HEK293T (cell line): ENCODE measurements around the gene CCNL2.

Experiments
- CTCF ChIA-PET: fragments of 350-600 bp; formaldehyde crosslinking; extraction: SDS; loops from one replicate; lab custom pipeline; 2021; ENCODE audit warnings: antibody characterized with exemption, inconsistent platforms; lab: Yijun Ruan, JAX
- POLR2A ChIA-PET: fragments of 350-600 bp; formaldehyde crosslinking; extraction: SDS; loops from one replicate; lab custom pipeline; 2020; ENCODE audit warnings: antibody characterized with exemption, inconsistent platforms; lab: Yijun Ruan, JAX
- DNase-seq: peaks from one replicate; pipeline ENCODE4 v3.0.0; 2012; ENCODE audit warnings: mixed read lengths; ENCODE audit errors: extremely low spot score
- ARNT ChIP-seq: fragments of 450-650 bp; IDR thresholded peaks from 2 replicates; pipeline ENCODE4 v1.6.1; 2017; ENCODE audit warnings: mild to moderate bottlenecking
- BHLHE40 ChIP-seq: fragments of 450-650 bp; IDR thresholded peaks from 2 replicates; pipeline ENCODE4 v1.6.1; 2016; ENCODE audit warnings: mild to moderate bottlenecking, moderate library complexity, borderline replicate concordance
- CTBP1 ChIP-seq: fragments of 450-650 bp; IDR thresholded peaks from 2 replicates; pipeline ENCODE4 v1.6.1; 2016; ENCODE audit warnings: borderline replicate concordance
- ELF4 ChIP-seq: fragments of 450-650 bp; IDR thresholded peaks from 2 replicates; pipeline ENCODE4 v1.6.1; 2017; ENCODE audit warnings: antibody characterized with exemption
- FOXA1 ChIP-seq: fragments of 450-650 bp; IDR thresholded peaks from 2 replicates; pipeline ENCODE4 v1.6.1; 2016; ENCODE audit warnings: mild to moderate bottlenecking
- FOXK2 ChIP-seq: fragments of 450-650 bp; IDR thresholded peaks from 2 replicates; pipeline ENCODE4 v1.6.1; 2016; ENCODE audit warnings: mild to moderate bottlenecking
- FOXM1 ChIP-seq: fragments of 450-650 bp; IDR thresholded peaks from 2 replicates; pipeline ENCODE4 v1.6.1; 2017; ENCODE audit warnings: mild to moderate bottlenecking, borderline replicate concordance
- HDGF ChIP-seq: fragments of 450-650 bp; IDR thresholded peaks from 2 replicates; pipeline ENCODE4 v1.6.1; 2017; ENCODE audit warnings: antibody characterized with exemption, borderline replicate concordance
- L3MBTL2 ChIP-seq: fragments of 450-650 bp; conservative IDR thresholded peaks from 2 replicates; pipeline ENCODE4 v1.6.1; 2016; ENCODE audit warnings: mild to moderate bottlenecking
- LEF1 ChIP-seq: fragments of 450-650 bp; IDR thresholded peaks from 2 replicates; pipeline ENCODE4 v1.6.1; 2017; ENCODE audit warnings: mild to moderate bottlenecking, borderline replicate concordance
- NFRKB ChIP-seq: fragments of 450-650 bp; IDR thresholded peaks from 2 replicates; pipeline ENCODE4 v1.6.1; 2016; ENCODE audit warnings: mild to moderate bottlenecking, moderate library complexity
- PKNOX1 ChIP-seq: fragments of 450-650 bp; IDR thresholded peaks from 2 replicates; pipeline ENCODE4 v1.6.1; 2016
- SP1 ChIP-seq: fragments of 450-650 bp; IDR thresholded peaks from 2 replicates; pipeline ENCODE4 v1.6.1; 2017
- SUZ12 ChIP-seq: fragments of 450-650 bp; IDR thresholded peaks from 2 replicates; pipeline ENCODE4 v1.6.1; 2016; ENCODE audit warnings: mild to moderate bottlenecking
- TARDBP ChIP-seq: fragments of 450-650 bp; IDR thresholded peaks from 2 replicates; pipeline ENCODE4 v1.6.1; 2016
- ZNF384 ChIP-seq: fragments of 450-650 bp; IDR thresholded peaks from 2 replicates; pipeline ENCODE4 v1.6.1; 2016

The CCNL2 gene

DNA sequence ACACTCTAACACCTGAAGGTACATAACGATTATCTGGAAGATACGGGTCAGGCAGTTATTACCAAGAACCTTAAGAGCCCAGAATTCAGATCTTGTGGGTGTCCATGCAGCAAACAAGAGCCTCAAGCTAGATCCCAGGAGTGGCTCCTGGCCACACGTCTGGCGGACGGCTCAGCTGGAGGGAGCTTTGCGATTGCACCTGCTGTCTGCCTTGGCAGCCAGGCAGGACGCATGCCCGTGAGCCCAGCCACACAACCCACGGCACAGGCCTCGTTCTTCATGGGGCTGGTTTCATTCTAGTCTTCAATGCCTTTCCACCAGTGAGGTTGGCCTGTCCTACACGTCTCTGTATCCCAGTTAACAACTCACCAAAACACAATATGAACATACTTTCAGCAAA lies 5.7 kb downstream of the CCNL2 start:
- DNase-seq, result no peak
- CTCF ChIA-PET, result no interaction called here
- POLR2A ChIA-PET, result no interaction called here
- TF ChIP-seq SP1 (no peak), BHLHE40 (no peak), SUZ12 (no peak), FOXM1 (no peak), FOXK2 (no peak), TARDBP (no peak), PKNOX1 (no peak), HDGF (no peak), L3MBTL2 (no peak), ELF4 (no peak), NFRKB (no peak), ARNT (no peak), LEF1 (no peak), ZNF384 (no peak), FOXA1 (no peak), CTBP1 (no peak)

GRCh38 chr1:1393014-1393413 lies 6.1 kb downstream of the CCNL2 start:
- ChIA-PET CTCF (interaction anchor here (2.5 kb wide), 1 partner anchor 9 kb away, joined by 9 read pairs; no protein-coding TSS in a partner anchor), POLR2A (no interaction called here)
- TF ChIP-seq SUZ12, result no peak
- TF ChIP-seq FOXK2, result no peak
- no peak for TF ChIP-seq FOXA1
- no peak for TF ChIP-seq ELF4
- no peak for TF ChIP-seq L3MBTL2
- TF ChIP-seq HDGF, result no peak
- no peak for TF ChIP-seq FOXM1
- no peak for TF ChIP-seq SP1
- TF ChIP-seq NFRKB, result no peak
- no peak for TF ChIP-seq LEF1
- TF ChIP-seq CTBP1, result no peak
- TF ChIP-seq TARDBP, result no peak
- no peak for TF ChIP-seq PKNOX1
- TF ChIP-seq ZNF384, result no peak
- TF ChIP-seq ARNT, result no peak
- no peak for DNase-seq

GRCh38 chr1:1391225-1391624 lies 7.9 kb downstream of the CCNL2 start:
- DNase-seq, result no peak
- no peak for TF ChIP-seq CTBP1
- no peak for TF ChIP-seq FOXM1
- TF ChIP-seq HDGF, result no peak
- no peak for TF ChIP-seq TARDBP
- TF ChIP-seq FOXK2, result no peak
- TF ChIP-seq PKNOX1, result no peak
- TF ChIP-seq NFRKB, result no peak
- no peak for TF ChIP-seq ELF4
- TF ChIP-seq ARNT, result no peak
- TF ChIP-seq L3MBTL2, result no peak
- TF ChIP-seq BHLHE40, result no peak
- no peak for TF ChIP-seq SUZ12
- TF ChIP-seq LEF1, result no peak
- TF ChIP-seq ZNF384, result no peak
- TF ChIP-seq SP1, result no peak
- CTCF ChIA-PET, result interaction anchor here (2.5 kb wide), 1 partner anchor 11 kb away, joined by 9 read pairs; no protein-coding TSS in a partner anchor
- POLR2A ChIA-PET, result interaction anchor here (1.8 kb wide), 1 partner anchor 8 kb away, joined by 7 read pairs; the partner anchor contains the start of gene CCNL2

GRCh38 chr1:1390675-1391074 lies 8.5 kb downstream of the CCNL2 start:
- CTCF ChIA-PET, result interaction anchor here (2.5 kb wide), 1 partner anchor 12 kb away, joined by 9 read pairs; no protein-coding TSS in a partner anchor
- no peak for DNase-seq
- POLR2A ChIA-PET, result interaction anchor here (1.8 kb wide), 1 partner anchor 8 kb away, joined by 7 read pairs; the partner anchor contains the start of gene CCNL2
- TF ChIP-seq TARDBP, result no peak

DNA sequence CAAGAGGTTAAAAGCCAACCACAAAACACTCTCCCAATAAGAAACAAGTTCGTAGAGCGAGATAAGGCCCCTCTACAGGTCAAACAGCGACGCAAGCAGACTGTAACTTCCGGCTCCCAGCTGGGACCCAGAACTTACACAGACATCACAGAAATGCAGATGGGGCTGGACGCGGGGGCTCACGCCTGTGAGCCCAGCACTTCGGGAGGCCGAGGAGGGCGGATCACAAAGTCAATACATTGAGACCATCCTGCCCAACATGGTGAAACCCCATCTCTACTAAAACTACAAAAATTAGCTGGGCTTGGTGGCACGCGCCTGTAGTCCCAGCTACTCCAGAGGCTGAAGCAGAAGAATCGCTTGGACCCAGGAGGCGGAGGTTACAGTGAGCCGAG lies 11.1 kb downstream of the CCNL2 start:
- CTCF ChIA-PET, result interaction anchor here (0.6 kb wide), 1 partner anchor 87 kb away, joined by 3 read pairs; no protein-coding TSS in a partner anchor

More for the DNA sequence above, 11.1 kb downstream of the CCNL2 start:
- POLR2A ChIA-PET, result interaction anchor here (1.0 to 1.7 kb wide), 3 partner anchors 11 to 20 kb away, joined by 4 to 5 read pairs (median 5); partner anchors contain the start of genes AURKAIP1 and CCNL2
- no peak for DNase-seq
- TF ChIP-seq L3MBTL2 (no peak), PKNOX1 (no peak), HDGF (no peak), ELF4 (no peak), LEF1 (no peak), FOXM1 (no peak), ARNT (no peak), CTBP1 (no peak), SP1 (no peak), FOXK2 (no peak), ZNF384 (no peak), FOXA1 (no peak), NFRKB (no peak), TARDBP (no peak), BHLHE40 (no peak), SUZ12 (no peak)
